Measurements from ENCODE around the gene PMS1.
"Not testable (repeated sequence)": the region's sequence is repeated elsewhere in the genome, so short reads cannot be mapped to it uniquely, and the experiment has no call there.

Gene PMS1

GRCh38 chr2:189818249-189819038, 34.2 kb downstream of the PMS1 start:
- no peak for DNase-seq

GRCh38 chr2:189819297-189819704, 35.1 kb downstream of the PMS1 start:
- no peak for DNase-seq

GRCh38 chr2:189821953-189822748, 37.9 kb downstream of the PMS1 start:
- DNase-seq, result no peak

GRCh38 chr2:189824694-189825396, 40.6 kb downstream of the PMS1 start:
- DNase-seq, result no peak

GRCh38 chr2:189826039-189826438, 41.8 kb downstream of the PMS1 start:
- DNase-seq, result no peak

DNA sequence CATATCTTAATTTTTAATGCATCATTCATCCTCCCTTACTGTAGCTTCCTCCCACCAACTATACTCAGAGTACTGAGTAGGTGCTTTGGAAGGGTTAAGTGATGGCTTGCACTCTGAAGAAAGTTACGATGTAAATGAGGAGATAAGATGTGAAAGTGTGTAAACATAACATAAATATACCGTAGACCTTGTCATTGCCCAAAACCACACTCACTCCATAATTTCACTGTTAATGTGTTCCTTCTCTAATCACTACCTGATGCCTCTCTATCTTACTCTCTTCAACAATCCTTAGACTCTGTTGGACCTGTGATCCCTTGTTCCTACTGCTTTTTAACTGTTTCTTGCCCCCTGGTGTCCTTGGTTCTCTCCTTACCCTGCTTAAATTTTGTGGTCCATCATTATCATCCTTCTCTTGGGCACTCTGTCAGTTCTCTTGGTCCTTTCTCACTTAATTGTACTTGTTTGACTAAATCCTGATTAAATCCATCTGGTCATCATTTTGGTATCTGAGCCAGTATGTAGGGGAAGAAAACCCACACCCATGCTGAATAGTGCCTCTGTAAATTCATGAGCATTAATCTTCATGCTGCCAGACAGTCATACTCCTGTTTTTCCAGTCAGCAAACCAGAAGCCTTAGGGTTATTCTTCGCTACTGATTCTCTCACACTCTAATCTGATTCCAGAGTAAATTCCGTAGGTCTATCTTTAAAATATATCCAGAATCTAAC, 45.0 kb downstream of the PMS1 start:
- peak; percentile 15 for DNase-seq

DNA sequence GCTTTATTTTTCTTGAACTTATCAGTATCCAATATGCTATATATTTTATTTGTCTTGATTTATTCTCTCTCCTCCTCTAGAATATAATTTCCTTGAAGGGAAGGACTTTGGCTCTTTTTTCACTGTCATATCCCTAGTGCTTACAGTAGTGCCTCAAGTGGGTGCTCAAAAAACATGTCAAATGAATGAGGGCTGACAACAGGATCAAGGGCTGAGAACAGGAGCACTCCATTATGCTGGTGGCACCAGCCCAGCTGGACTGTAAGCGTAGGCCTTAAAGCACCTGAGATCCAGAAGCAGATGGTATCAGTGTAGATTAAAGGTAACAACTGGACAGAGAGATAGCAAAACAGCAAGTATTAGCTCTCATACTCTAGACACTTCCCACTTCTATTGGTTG, 46.3 kb downstream of the PMS1 start:
- DNase-seq, result no peak

DNA sequence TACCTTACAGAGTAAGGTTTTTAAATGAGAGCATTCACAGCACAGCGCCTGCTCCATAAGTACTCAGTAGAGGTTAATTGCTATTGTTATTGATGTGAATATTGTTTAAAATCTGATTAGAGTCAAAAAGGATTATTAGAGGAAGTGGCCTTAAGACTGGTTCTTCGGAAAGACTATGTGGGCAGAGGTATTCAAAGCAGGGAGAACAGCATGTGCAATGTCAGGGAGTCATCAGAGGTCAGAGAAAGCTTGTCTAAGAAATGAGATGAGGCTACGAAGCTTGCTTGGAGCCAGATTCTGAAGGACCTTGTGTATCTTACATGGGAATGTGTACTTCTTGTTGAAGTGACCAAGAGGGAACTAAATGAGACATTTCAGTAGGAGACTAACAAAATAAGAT, 49.8 kb downstream of the PMS1 start:
- no peak for DNase-seq

- not testable (repeated sequence) for DNase-seq
Measured at GRCh38 chr2:189834642-189835041, 50.4 kb downstream of the PMS1 start.

- no peak for DNase-seq
Measured at GRCh38 chr2:189835855-189836558, 51.8 kb downstream of the PMS1 start.

- no peak for DNase-seq
Measured at GRCh38 chr2:189836644-189837043, 52.4 kb downstream of the PMS1 start.

GRCh38 chr2:189837326-189837725, 53.1 kb downstream of the PMS1 start:
- no peak for DNase-seq

DNA sequence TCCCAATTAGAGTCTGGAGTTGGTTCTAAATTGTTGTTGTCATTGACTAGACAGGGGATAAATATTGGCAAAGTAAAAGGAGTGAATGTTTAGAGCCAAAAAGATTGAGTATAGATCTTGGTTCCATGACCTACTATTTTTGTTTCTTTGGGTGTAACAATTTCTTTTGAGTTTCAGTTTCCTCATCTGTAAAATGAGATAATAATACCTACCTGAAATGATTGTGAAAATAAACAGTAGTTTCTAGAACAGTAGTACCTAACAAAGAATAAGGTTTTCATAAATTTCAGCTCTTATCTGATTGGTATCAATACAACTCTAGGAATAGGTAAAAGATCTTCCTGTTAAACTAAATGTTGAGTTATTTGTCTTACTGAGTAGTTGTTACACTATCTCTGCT, 56.8 kb downstream of the PMS1 start:
- no peak for DNase-seq

- DNase-seq, result no peak
Measured at GRCh38 chr2:189848276-189848675, 64.0 kb downstream of the PMS1 start.

GRCh38 chr2:189849550-189849949, 65.3 kb downstream of the PMS1 start:
- DNase-seq, result no peak

DNA sequence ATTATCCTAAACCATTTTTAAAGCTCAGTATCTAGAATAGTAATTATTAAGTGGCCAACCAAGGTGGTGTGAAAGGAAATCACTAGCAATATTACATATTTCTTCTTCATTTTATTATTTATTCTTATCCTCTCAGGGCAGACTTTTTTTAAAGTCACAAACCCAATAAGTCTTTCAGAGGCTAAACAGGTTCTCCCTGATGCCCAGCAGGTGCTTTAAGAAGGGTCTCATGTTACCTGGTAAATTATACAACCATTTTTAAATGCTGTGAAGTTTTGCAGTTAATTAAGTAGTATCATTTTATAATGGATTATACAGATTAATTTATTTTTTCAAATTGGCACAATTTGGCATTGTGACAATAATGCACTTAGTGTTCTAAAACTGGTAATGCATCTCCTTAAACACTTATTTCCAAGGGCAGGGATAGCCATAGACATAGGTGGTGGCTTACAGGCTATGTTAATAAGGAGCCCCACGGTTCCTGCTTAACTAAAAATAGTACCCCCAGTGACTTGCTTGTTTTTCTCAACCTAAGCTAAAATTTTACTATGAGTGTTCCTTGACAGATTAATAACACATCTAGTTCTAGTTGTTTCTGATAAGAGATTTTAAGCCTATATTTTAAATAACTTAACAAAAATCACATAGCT, 67.0 kb downstream of the PMS1 start:
- no peak for DNase-seq

DNA sequence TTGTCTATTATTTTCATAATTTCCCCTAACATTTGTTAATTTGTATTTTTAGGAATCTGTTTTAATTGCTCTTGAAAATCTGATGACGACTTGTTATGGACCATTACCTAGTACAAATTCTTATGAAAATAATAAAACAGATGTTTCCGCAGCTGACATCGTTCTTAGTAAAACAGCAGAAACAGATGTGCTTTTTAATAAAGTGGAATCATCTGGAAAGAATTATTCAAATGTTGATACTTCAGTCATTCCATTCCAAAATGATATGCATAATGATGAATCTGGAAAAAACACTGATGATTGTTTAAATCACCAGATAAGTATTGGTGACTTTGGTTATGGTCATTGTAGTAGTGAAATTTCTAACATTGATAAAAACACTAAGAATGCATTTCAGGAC, 69.9 kb downstream of the PMS1 start:
- DNase-seq, result peak; percentile 53

DNA sequence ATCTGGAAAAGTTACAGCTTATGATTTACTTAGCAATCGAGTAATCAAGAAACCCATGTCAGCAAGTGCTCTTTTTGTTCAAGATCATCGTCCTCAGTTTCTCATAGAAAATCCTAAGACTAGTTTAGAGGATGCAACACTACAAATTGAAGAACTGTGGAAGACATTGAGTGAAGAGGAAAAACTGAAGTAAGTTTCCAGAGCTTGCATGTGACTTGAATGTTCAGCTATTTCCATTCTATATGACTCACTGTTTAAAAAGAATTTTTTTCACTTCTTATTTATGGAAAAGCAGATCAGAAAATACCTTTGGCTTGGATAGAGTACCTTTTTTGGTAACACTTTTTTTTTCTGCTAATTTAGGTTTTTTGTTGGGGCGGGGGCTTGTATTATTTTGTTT, 70.7 kb downstream of the PMS1 start:
- no peak for DNase-seq

DNA sequence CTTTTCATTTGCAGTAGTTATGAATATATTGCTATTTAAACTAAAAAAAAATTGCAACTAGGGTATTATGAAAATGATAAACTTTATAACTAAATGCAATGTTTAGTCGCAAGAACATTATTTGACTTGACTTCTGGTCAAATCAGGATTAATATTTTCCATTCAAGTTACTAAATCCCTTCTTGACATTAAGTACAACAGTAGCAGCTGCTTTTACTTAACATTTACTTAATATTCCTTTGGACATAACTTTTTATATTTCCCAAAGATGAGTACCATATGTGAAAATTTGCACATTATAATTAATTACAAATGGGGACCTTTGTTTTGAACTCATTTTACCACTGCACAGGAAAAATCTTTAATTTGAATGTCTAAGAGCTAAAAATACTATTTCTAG, 74.0 kb downstream of the PMS1 start:
- no peak for DNase-seq

DNA sequence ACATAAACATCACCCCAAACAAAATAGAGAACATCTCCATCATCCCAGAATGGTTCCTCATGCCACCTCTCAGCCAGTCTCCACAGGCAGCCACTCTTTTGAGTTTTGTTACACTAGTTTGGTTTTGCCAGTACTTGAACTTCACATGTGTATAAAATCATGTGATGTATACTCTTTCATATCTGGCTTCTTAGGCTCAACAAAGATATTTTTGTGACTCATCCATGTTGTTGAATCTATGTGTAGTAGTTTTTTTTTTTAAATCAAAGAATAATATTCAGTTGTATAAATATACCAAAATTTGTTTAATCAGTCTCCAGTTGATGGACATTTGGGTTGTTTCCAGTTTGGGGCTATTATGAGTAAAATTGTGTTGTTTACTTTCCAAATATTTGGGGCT, 75.9 kb downstream of the PMS1 start:
- no peak for DNase-seq

- no peak for DNase-seq
Measured at GRCh38 chr2:189862751-189863150, 78.5 kb downstream of the PMS1 start.

GRCh38 chr2:189865826-189866225, 81.6 kb downstream of the PMS1 start:
- no peak for DNase-seq
